HEK293 (cell line): ENCODE data around the gene EPHA6.

ENCODE experiments used
- CTCF ChIA-PET: fragments of 350-600 bp; formaldehyde crosslinking; extraction: SDS; loops from one replicate; lab custom pipeline; 2021; ENCODE audit warnings: antibody characterized with exemption; lab: Yijun Ruan, JAX
- POLR2A ChIA-PET: fragments of 300-600 bp; formaldehyde crosslinking; extraction: SDS; loops from one replicate; lab custom pipeline; 2020; ENCODE audit warnings: antibody characterized with exemption, inconsistent platforms; lab: Yijun Ruan, JAX
- H3K27ac ChIP-seq: fragments of 200-500 bp; sonication (Bioruptor generic); 2 replicates; pipeline ENCODE4 v1.5.1; 2014; ENCODE audit warnings: low read depth, low read length, control low read depth, inconsistent platforms; ENCODE audit errors: extremely low read depth
- H3K36me3 ChIP-seq, 2 experiments: fragments of 200-500 bp in 1 of 2; sonication (Bioruptor generic) in 1 of 2; 1 replicate in 1 of 2; 2 replicates in 1 of 2; pipeline ENCODE4 v1.5.1; 2014 to 2017; ENCODE audit warnings: inconsistent platforms in 2 of 2, low read length in 2 of 2; ENCODE audit not compliant: control insufficient read depth in 2 of 2, insufficient read depth in 1 of 2
- H3K4me1 ChIP-seq: fragments of 200-500 bp; sonication (Bioruptor generic); 2 replicates; pipeline ENCODE4 v1.5.1; 2014; ENCODE audit warnings: mild to moderate bottlenecking, low read length, inconsistent platforms; ENCODE audit not compliant: control insufficient read depth, insufficient read depth
- H3K4me3 ChIP-seq: 2 replicates; pipeline ENCODE4 v1.5.1; 2011; ENCODE audit warnings: low read depth, mild to moderate bottlenecking, control low read depth, low read length, moderate library complexity
- H3K9me3 ChIP-seq: fragments of 200-500 bp; sonication (Bioruptor generic); 2 replicates; pipeline ENCODE4 v1.5.1; 2014; ENCODE audit warnings: low read depth, low read length, inconsistent platforms; ENCODE audit not compliant: control insufficient read depth, insufficient read depth
- BCL11A ChIP-seq: fragments of 450-650 bp; formaldehyde crosslinking; IDR thresholded peaks from 2 replicates; pipeline ENCODE4 v1.5.1; 2016; ENCODE audit warnings: low read depth, missing biosample characterization, missing genetic modification characterization
- CTCF ChIP-seq: fragments of 450-650 bp; formaldehyde crosslinking; IDR thresholded peaks from 2 replicates; pipeline ENCODE4 v1.5.1; 2016; ENCODE audit warnings: missing biosample characterization, missing genetic modification characterization
- EGR2 ChIP-seq: fragments of 450-650 bp; formaldehyde crosslinking; IDR thresholded peaks from 2 replicates; pipeline ENCODE4 v1.5.1; 2016; ENCODE audit warnings: low read depth, missing biosample characterization, missing genetic modification characterization
- KLF9 ChIP-seq: fragments of 450-650 bp; formaldehyde crosslinking; IDR thresholded peaks from 2 replicates; pipeline ENCODE4 v1.5.1; 2016; ENCODE audit warnings: missing biosample characterization, missing genetic modification characterization, low read depth
- MYNN ChIP-seq: fragments of 450-650 bp; formaldehyde crosslinking; IDR thresholded peaks from 2 replicates; pipeline ENCODE4 v1.5.1; 2016; ENCODE audit warnings: missing biosample characterization, missing genetic modification characterization, borderline replicate concordance
- OVOL3 ChIP-seq: fragments of 450-650 bp; formaldehyde crosslinking; IDR thresholded peaks from 2 replicates; pipeline ENCODE4 v1.5.1; 2016; ENCODE audit warnings: missing biosample characterization, missing genetic modification characterization
- SCRT1 ChIP-seq: fragments of 450-650 bp; formaldehyde crosslinking; IDR thresholded peaks from 2 replicates; pipeline ENCODE4 v1.5.1; 2016; ENCODE audit warnings: missing biosample characterization, missing genetic modification characterization, borderline replicate concordance
- ZEB2 ChIP-seq: fragments of 450-650 bp; formaldehyde crosslinking; IDR thresholded peaks from 2 replicates; pipeline ENCODE4 v1.5.1; 2016; ENCODE audit warnings: missing biosample characterization, missing genetic modification characterization
- ZNF155 ChIP-seq: fragments of 450-650 bp; formaldehyde crosslinking; IDR thresholded peaks from 2 replicates; pipeline ENCODE4 v1.5.1; 2016; ENCODE audit warnings: missing biosample characterization, missing genetic modification characterization
- ZNF174 ChIP-seq: fragments of 450-650 bp; formaldehyde crosslinking; IDR thresholded peaks from 2 replicates; pipeline ENCODE4 v1.5.0; 2017; ENCODE audit warnings: missing biosample characterization, mild to moderate bottlenecking, missing genetic modification characterization
- ZNF221 ChIP-seq: fragments of 450-650 bp; formaldehyde crosslinking; IDR thresholded peaks from 2 replicates; pipeline ENCODE4 v1.5.1; 2017; ENCODE audit warnings: missing biosample characterization, missing genetic modification characterization, borderline replicate concordance
- ZNF311 ChIP-seq: fragments of 450-650 bp; formaldehyde crosslinking; IDR thresholded peaks from 2 replicates; pipeline ENCODE4 v1.5.1; 2017; ENCODE audit warnings: missing biosample characterization, missing genetic modification characterization, borderline replicate concordance
- ZNF398 ChIP-seq: fragments of 450-650 bp; formaldehyde crosslinking; IDR thresholded peaks from 2 replicates; pipeline ENCODE4 v1.5.1; 2017; ENCODE audit warnings: missing biosample characterization, missing genetic modification characterization
- ZNF623 ChIP-seq: fragments of 450-650 bp; formaldehyde crosslinking; IDR thresholded peaks from 2 replicates; pipeline ENCODE4 v1.5.1; 2016; ENCODE audit warnings: missing biosample characterization, missing genetic modification characterization
- ZNF654 ChIP-seq: fragments of 450-650 bp; formaldehyde crosslinking; IDR thresholded peaks from 2 replicates; pipeline ENCODE4 v1.5.1; 2016; ENCODE audit warnings: low read depth, missing biosample characterization, missing genetic modification characterization
- ZNF670 ChIP-seq: fragments of 450-650 bp; formaldehyde crosslinking; IDR thresholded peaks from 2 replicates; pipeline ENCODE4 v1.5.1; 2016; ENCODE audit warnings: missing biosample characterization, missing genetic modification characterization, low read depth
- ZNF768 ChIP-seq: fragments of 450-650 bp; formaldehyde crosslinking; IDR thresholded peaks from 2 replicates; pipeline ENCODE4 v1.5.1; 2018; ENCODE audit warnings: missing biosample characterization, mild to moderate bottlenecking, missing genetic modification characterization
- ZNF776 ChIP-seq: fragments of 450-650 bp; formaldehyde crosslinking; IDR thresholded peaks from 2 replicates; pipeline ENCODE4 v1.5.0; 2017; ENCODE audit warnings: missing biosample characterization, missing genetic modification characterization, borderline replicate concordance
- ZNF791 ChIP-seq: fragments of 450-650 bp; formaldehyde crosslinking; IDR thresholded peaks from 2 replicates; pipeline ENCODE4 v1.5.1; 2016; ENCODE audit warnings: missing biosample characterization, missing genetic modification characterization

Gene EPHA6

GRCh38 chr3:97793420-97794019, 979.1 kb downstream of the EPHA6 start:
- Histone ChIP-seq H3K4me3 (no peak overlapping the region), H3K9me3 (no peaks in the 10 kb centered on the region), H3K36me3 (no peaks in the 10 kb centered on the region), H3K27ac (no peak overlapping the region), H3K4me1 (no peaks in the 10 kb centered on the region)
- TF ChIP-seq ZNF155 (tag by site-specific recombination), result no peak
- no peak for TF ChIP-seq ZNF776 (tag by site-specific recombination)
- TF ChIP-seq ZNF654 (tag by site-specific recombination), result peak; percentile 83
- no peak for TF ChIP-seq OVOL3 (tag by site-specific recombination)
- no peak for TF ChIP-seq EGR2 (tag by site-specific recombination)
- peak; percentile 49; the same call in 1 of the 2 replicates for TF ChIP-seq CTCF (tag by site-specific recombination)
- TF ChIP-seq KLF9 (tag by site-specific recombination), result no peak
- POLR2A ChIA-PET, result no interaction called here
- CTCF ChIA-PET, result interaction anchor here (0.6 to 4.5 kb wide), 7 partner anchors 125 to 960 kb away, joined by 3 to 42 read pairs (median 5); no protein-coding TSS in a partner anchor

- ChIA-PET POLR2A (no interaction called here), CTCF (interaction anchor here (4.5 kb wide), 1 partner anchor 227 kb away, joined by 42 read pairs; no protein-coding TSS in a partner anchor)
Measured at GRCh38 chr3:97795951-97796350, 981.6 kb downstream of the EPHA6 start.

More at GRCh38 chr3:97795951-97796350, 981.6 kb downstream of the EPHA6 start:
- no peaks in the 10 kb centered on the region for H3K9me3 ChIP-seq
- no peak overlapping the region for H3K27ac ChIP-seq
- no peak for TF ChIP-seq ZNF221
- TF ChIP-seq ZNF768 (tag by site-specific recombination), result no peak
- TF ChIP-seq BCL11A (tag by site-specific recombination), result no peak
- no peak for TF ChIP-seq ZNF791 (tag by site-specific recombination)
- no peak for TF ChIP-seq ZNF623 (tag by site-specific recombination)
- TF ChIP-seq ZEB2 (tag by site-specific recombination), result no peak
- TF ChIP-seq SCRT1 (tag by site-specific recombination), result no peak
- TF ChIP-seq ZNF311 (tag by site-specific recombination), result no peak
- no peak for TF ChIP-seq ZNF398 (tag by site-specific recombination)
- no peak for TF ChIP-seq MYNN (tag by site-specific recombination)
- no peak for TF ChIP-seq KLF9 (tag by site-specific recombination)
- no peak for TF ChIP-seq ZNF670 (tag by site-specific recombination)
- no peak for TF ChIP-seq ZNF174
- no peaks in the 10 kb centered on the region for H3K4me1 ChIP-seq
- H3K4me3 ChIP-seq, result no peak overlapping the region
- no peaks in the 10 kb centered on the region for H3K36me3 ChIP-seq
